GM13976 (cell line): ENCODE results near the gene TIMM23.
"Not testable (repeated sequence)": the region's sequence is repeated elsewhere in the genome, so short reads cannot be mapped to it uniquely, and the experiment has no call there.

Experiments used
- DNase-seq: peaks from one replicate; pipeline ENCODE4 v3.0.0; 2012; ENCODE audit warnings: low spot score
- in situ Hi-C: fragments of 300-500 bp; cut with MboI; formaldehyde crosslinking; loops from one replicate; pipeline ENCODE4 v1.12.0; 2022; ENCODE audit warnings: low sequenced_read_pairs, mixed read lengths, inconsistent platforms; ENCODE audit not compliant: unreplicated experiment

The TIMM23 gene, protein sequence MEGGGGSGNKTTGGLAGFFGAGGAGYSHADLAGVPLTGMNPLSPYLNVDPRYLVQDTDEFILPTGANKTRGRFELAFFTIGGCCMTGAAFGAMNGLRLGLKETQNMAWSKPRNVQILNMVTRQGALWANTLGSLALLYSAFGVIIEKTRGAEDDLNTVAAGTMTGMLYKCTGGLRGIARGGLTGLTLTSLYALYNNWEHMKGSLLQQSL

DNA sequence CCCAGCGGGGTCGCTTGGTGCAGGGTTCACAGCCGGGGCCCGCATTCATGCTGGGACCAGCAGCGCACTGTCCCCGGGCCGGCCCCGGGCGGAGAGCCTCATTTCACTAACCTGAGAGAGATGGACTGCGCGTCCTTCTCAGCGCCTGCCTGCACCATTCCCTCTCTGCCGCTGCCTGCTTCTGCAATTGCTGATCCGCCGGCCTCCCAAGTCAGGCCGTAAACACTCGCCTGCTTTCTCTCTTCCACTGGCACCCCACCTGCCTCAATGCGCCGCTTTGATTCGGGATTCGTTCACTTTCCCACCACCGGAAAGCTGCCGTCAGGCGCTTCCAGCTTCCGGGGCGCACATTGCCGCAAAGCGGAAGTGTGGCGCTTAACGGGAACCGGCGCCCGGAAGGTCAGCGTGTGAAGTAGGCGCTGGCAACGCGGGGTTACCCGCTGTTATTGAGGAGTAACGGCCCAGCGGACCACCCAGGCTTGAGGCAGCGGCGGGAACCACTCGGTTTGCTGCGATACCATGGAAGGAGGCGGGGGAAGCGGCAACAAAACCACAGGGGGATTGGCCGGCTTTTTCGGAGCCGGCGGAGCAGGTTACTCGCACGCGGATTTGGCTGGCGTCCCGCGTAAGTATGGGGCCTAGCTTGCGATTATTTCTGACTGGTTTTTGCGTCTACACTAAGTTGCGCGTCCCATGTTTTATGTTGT, at the start of gene TIMM23:
TIMM23 (plus strand) TSS at position 384 of the 707 bp plus-strand sequence; CDS start at position 520, 136 bp downstream.
- DNase-seq, result peak; percentile 68
- in situ Hi-C loops, result not testable (repeated sequence)

DNA sequence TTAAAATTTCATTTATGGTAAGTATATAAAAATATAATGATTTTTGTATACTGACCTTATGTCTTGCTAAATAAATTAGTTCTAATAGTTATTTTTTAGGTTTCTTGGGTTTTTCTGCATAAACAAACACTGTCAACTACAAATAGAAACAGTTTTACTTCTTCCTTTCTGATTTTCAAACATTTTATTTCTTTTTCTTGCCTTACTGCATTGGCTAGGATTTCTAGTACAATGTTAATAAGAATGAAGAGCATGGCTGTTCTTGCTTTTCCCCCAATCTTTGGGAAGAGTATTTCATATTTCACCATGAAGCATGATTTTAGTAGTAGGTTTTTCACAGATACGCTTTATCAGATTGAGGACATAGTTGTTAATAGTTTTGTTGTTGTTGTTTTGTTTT, 45.5 kb upstream of the TIMM23 start:
- DNase-seq, in situ Hi-C loops: not testable (repeated sequence)

DNA sequence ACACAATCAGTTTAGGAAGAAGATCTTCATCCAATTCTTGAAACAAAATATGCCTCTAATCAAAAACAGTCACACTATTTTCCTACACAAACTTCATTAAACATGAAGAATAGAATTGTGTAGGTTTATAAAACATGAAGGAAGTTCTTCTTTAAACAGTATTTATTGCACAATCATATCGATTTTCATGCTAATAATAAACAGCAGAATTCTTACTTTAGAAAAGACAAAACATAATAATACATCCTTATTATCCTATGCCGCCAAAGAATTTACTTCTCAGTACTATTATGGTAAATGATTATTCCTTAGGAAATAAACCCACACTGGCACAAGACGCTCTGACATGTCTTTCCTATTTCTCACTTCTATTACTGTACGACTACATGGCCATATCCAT, 41.0 kb upstream of the TIMM23 start:
- DNase-seq, in situ Hi-C loops: not testable (repeated sequence)

DNA sequence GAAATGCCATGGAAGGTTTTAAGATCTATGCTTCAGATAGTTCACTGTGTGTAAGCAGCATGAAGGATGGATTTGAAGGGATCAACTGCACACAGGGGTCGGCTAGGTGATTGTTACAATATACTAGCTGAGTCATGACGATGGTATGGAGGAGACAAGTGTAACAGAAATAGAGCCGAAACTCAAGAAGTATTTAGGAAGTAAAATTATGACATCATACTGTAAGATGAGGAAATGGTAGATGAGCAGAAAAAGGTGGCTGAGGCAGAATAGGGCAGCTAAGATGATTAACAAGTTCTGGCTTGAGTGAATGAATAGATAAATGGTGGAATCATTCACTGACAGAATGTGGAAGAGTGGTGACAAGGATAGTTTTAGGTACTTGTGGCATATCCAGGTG, 37.5 kb upstream of the TIMM23 start:
- in situ Hi-C loops, DNase-seq: not testable (repeated sequence)

DNA sequence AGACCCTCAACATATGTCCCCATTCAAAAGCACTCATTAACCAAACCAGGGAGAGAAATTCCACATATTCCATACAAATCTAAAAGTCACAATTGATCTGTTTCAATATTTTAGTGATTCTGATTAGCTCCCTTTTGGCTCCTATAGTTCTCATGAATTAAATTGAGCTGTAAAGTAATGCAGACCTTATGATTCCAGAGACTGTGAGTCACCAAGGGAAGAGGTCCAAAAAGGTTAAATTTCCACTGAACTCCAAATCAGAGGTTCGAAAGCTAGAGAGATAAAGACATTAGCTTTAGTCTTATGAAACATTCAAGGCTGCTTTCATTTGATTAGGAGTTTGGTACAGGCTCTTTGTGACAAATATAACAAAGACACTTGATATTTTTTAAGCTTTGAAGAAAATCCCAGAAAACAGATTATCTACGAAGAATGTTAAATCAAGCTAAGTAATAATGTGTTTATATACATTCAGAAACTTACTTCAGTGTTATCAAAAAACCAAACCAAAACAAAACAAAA, 33.1 kb upstream of the TIMM23 start:
- in situ Hi-C loops, result not testable (repeated sequence)

DNA sequence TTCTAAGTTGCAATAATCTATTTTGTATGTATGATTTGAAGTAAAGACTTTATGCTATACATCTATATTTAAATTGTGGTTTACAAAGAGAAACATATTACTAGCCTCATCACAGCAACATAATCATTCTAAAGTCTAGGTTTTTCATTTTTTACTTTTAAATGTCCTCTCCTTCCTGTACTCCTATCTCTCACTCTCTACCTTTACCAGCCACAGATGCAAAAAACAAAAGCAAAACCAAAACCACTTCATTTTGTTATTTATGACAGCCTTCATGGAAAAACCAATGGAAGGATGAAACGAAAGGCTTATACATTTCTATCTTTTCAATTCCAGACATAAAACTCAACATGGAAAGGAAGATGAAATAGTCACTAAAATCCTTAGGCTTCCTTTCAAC, 31.1 kb upstream of the TIMM23 start:
- DNase-seq, in situ Hi-C loops: not testable (repeated sequence)

More for the DNA sequence above, 33.1 kb upstream of the TIMM23 start:
- not testable (repeated sequence) for DNase-seq

DNA sequence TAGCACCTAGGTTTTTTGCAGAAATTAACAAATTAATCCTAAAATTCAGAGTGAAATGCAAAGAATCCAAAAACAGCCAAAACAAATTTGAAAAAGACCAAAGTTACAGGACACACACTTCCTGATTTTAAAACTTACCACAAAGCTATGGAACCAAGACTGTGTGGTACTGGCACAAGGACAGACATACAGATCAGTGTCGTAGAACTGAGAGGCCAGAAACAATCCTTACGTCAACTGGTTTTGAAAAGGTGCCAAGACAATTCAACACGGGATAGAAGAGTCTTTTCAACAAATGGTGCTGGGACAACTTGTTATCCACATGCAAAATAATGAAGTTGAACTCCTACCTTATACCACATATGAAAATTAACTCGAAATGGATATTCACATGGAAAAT, 26.8 kb upstream of the TIMM23 start:
- in situ Hi-C loops, DNase-seq: not testable (repeated sequence)

DNA sequence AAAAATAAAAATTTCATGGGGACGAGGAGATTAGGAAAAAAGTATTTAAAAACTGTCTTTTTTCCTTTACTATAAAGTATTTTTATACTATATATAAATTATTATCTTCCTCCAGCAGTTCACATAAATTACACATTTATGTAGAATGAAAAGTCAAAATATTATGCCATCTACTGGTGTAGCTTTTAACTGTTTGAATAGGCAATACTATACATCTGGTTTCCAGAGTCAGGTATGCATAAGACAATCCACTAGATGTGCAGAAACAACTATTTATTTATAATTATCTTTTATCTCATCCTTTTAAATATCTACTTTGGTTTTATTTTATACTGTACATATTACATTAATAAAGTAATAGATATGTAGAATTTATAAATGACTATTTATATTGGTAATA, 24.9 kb upstream of the TIMM23 start:
- in situ Hi-C loops, DNase-seq: not testable (repeated sequence)

DNA sequence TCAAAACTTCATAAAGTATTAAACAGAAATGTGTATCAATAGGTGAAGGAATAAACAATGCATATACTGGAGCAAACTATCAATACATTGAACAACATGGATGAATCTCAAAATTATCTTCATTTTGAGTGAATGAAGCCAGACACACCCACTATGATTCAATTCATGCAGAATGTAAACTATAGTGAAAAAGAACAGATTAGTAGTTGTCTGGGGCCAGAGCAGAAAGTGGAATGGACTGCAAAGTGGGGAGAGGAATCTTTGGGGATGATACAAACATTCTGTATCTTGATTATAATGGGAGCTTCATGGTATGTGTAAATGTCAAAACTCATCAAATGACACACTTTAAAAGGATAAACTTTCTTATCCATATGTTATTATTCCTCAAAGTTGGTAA, 23.5 kb upstream of the TIMM23 start:
- in situ Hi-C loops, DNase-seq: not testable (repeated sequence)

DNA sequence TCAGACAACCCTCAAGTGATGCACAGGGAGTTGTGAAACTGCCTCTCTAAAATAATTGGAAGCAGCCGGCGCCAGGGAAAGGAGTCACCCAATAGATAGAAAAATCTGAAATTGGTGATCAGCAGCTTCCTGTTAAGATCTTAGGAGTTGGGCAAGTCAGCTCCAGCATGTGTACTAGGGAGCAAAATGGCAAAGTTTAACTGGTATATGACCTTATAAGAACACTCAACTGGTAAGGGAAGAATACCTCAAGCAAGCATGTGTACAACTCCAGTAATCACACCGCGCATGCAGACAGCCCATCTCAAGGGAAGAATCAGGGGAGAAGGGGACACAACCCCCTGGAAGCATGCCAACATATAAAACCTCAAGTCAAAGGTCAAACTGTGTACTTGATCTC, 17.9 kb upstream of the TIMM23 start:
- in situ Hi-C loops, DNase-seq: not testable (repeated sequence)

DNA sequence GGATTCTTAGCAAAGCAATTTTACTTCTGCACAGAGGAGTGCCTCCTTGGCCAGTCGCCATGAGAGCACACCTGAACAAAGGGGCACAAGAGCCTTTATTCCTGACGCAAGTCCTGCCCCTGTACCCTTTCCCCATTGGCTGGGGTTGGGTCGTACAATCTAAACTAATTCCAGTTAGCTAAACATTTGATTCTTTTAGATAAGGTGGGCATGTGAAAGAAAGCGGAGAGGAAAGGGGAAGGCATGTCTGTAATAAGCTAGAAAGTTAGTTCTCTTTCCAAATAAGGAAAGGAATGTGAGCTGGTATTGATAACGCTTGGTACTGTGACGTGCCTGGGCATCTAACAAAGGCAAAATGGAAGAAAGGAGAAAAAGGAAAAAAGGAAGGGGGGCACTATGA, 15.7 kb upstream of the TIMM23 start:
- in situ Hi-C loops, result not testable (repeated sequence)

DNA sequence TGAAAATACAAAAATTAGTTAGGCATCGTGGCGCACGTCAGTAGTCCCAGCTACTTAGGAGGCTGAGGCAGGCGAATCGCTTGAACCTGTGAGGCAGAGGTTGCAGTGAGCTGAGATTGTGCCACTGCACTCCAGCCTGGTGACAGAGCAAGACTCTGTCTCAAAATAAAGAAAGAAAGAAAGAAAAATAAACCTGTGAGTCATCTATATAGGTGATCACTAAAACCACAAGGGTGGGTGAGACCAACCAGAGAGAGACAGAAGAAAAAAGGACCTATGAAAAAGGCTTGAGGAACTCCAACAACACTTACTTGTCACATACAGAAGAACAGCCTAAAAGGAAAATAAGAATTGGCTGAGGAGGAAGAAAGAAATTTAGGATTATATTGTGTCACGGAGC, 14.4 kb upstream of the TIMM23 start:
- DNase-seq, in situ Hi-C loops: not testable (repeated sequence)

More for the DNA sequence above, 15.7 kb upstream of the TIMM23 start:
- DNase-seq, result not testable (repeated sequence)

DNA sequence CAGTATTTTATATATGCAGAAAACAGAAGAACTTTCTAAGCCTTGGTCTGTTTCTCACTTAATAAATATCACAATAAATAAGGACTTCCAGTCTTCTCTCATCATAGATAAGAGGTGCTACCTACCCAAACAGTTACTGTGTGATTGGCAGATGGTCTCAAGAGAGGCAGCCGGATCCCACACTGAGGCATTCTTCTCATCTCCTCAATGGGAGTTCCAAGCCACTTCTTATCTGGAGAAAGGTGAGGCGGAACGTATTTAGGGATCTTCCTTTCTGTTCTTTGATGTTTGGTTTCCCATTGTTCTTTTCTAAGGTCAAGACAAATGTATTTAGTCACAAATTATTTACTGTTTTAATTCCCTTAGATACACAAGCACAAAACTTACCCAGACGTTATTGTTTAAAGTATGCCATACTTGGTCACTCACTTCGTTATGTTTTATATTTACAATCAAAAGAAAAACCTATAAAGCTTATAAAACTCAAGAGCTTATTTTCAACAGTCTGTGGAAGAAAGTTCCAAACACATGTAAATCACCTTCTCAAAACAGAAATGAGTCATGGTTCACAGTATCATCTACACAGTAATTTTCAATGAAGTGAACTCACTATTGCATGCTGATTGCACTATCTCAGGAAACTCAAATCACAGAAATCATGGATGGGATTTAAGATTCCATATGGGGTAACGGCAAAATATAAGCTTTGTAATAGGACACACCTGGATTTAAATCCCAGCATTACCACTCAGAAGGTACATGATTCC, 9.4 kb upstream of the TIMM23 start:
- in situ Hi-C loops, DNase-seq: not testable (repeated sequence)

DNA sequence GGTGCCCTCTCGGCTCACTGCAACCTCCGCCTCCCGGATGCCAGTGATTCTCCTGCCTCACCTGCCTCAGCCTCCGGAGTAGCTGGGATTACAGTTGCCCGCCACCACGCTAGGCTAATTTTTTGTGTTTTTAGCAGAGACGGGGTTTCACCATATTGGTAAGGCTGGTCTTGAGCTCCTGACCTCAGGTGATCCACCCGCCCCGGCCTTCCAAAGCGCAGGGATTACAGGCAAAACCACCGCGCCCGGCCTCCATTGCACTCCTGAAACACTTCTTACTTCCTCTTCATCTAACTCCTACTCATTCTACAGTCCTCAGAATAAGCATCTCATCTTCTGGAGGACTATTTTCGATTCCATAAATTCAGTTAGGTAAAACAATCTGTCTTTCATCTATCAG, 1.3 kb upstream of the TIMM23 start:
- in situ Hi-C loops, DNase-seq: not testable (repeated sequence)

DNA sequence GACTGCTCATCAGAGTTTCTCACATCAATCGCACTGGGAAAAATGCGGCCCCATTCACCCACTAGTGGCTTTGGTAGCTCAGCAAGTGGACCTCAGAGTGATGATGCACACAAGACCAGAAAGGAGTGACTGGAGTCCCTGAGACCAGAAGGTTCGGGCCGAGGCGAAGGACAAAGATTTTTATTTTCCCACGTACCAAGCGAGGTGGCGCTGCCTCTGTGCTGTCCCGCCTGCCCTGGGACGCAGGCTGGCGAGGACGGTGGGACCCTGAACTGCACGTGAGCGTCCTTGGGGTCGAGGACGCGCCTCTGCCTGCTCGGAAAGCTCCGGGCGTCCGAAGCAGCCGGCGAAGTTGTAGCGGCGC, 565 bp upstream of the TIMM23 start:
- in situ Hi-C loops, result not testable (repeated sequence)
- DNase-seq, result peak; percentile 5

DNA sequence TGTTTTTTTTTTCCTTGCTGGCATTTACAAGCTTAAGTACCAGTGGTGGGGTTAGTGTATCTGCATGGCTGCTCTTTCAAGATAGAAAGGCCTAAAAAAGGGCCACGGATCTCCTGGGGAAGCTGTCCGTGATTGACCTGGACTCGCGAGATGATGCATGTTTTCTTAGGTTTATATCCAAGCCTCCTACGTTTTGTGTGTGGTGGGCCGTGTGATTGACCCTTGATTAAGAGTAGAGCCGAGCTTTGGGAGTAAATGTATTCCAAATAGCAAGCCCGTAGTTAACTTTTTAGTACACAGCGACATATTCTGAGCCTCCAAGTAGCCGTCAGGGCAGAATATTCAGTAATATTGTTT, 502 bp downstream of the TIMM23 start:
- DNase-seq, in situ Hi-C loops: not testable (repeated sequence)

DNA sequence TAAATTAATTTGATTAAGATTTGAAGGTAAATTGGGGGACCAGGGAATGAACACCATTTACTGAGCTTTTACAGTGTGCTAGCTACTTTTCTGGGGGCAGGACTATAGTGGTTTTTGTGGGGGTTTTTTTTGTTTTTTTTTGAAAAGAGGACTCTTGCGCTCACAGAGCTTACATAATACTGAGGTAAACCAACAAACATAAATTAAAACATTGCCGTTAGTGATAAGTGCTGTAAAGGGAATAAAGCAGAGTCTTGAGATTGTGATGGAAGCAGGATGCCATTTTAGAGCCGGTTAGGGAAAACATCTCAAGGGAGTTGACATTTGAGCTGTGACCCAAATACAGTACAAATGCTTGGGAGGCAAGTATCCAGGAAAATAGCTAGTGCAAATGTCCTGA, 1.8 kb downstream of the TIMM23 start:
- DNase-seq, in situ Hi-C loops: not testable (repeated sequence)

DNA sequence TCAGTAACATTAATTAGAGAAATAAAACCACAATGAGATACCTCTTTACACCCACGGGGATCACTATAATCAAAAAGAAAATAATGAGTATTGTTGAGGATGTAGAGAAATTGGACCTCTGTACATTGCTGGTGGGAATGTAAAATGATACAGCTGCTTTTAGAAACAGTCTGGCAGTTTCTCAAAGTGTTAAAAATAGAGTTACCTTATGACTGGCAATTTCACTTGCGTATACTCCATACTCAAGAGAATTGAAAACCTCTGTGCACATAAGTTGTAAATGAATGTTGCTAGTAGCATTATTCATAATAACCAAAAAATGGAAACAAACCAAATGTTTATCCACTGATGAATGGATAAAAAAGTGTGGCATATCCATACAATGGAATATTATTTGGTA, 6.3 kb downstream of the TIMM23 start:
- in situ Hi-C loops, DNase-seq: not testable (repeated sequence)

DNA sequence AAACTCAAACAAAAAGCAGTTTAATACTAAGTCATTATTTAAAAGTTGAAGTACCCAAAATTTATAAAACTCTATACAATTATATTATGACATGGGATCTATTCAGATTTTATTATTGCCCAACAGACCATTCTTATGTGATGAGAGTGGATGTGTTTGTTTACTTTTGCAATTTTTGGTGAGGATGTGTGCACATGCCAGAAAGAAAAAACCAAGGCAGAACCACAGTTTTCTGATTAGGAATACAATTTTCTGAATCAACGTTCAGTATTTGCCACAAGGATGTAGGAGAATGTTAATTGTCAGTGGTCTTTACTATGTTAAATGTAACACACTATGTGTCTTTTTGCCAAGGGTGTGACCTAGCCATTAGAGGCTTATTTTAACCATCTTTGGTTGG, 9.1 kb downstream of the TIMM23 start:
- DNase-seq, in situ Hi-C loops: not testable (repeated sequence)
